Measurements from ENCODE around the gene CDPF1. TPM values are rescaled to one million over a fixed set of nuclear protein-coding genes. Genes with fewer than 3 reads are reported as not detected.

The CDPF1 gene
- total RNA-seq, 1 experiment from 2014 or later: 11.2 TPM

DNA sequence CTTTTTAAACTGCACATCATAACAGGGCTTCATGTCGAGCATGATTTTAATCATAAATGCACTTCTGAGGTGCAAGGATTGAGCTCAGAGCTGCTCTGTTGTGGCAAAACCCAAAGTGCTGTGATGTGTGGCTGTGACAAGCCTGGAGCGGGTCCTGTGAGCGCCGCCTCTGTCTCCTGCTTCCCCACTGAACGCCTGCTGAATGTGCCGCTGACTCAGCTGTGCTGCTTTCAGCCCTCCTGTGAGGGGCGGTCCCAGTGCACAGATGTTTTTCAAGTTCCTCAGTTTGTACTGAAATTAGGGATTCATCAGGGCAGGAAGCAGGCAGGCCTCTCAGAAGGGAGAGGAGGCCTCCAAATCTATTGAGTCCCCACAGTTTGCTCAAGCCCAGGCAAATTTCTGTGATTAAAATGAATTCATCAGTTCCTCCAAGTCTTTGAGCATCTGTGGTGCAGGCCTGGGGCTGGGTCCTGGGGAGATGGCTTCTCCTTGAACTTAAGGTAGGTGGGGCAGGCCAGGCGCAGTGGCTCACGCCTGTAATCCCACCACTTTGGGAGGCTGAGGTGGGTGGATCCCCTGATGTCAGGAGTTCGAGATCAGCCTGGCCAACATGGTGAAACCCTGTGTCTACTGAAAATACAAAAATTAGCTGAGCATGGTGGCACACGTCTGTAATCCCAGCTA, 43.6 kb upstream of the CDPF1 start:
- in situ Hi-C loops (cut with HindIII; ENCODE audit: low pct_unique_long_range_greater_than_20kb, low sequenced_read_pairs) (no loop called here), intact Hi-C loops (cut with micrococcal nuclease; ENCODE audit: unreplicated experiment) (no loop called here)
- ATAC-seq (no peak), DNase-seq (ENCODE audit: low read depth, low spot score) (no peak)
- Histone ChIP-seq H3K9me3 (ENCODE audit: control insufficient read depth, insufficient read depth, low read depth, low read length) (no peaks in the 10 kb centered on the region), H3K4me1 (ENCODE audit: control insufficient read depth, insufficient read depth, low read length) (no peaks in the 10 kb centered on the region; the same call in 1 of the 2 replicates), H3K36me3 (ENCODE audit: control insufficient read depth, insufficient read depth, low read length) (peaks cover 2% of the 10 kb centered on the region; the same call in 1 of the 2 replicates), H3K27ac (ENCODE audit: low read length) (no peak overlapping the region), H3K27me3 (ENCODE audit: control insufficient read depth, insufficient read depth, low read length) (no peaks in the 10 kb centered on the region), H3K4me3 (ENCODE audit: low read depth in 2 of 2, low read length in 2 of 2) (no peak overlapping the region)
- ChIA-PET POLR2A (no interaction called here), CTCF (no interaction called here)
- no peak for TF ChIP-seq SIN3A (IDR thresholded peaks at IDR 0.05; ENCODE audit: borderline replicate concordance, insufficient read depth, low read depth, low read length)
- TF ChIP-seq, protein P1, sequence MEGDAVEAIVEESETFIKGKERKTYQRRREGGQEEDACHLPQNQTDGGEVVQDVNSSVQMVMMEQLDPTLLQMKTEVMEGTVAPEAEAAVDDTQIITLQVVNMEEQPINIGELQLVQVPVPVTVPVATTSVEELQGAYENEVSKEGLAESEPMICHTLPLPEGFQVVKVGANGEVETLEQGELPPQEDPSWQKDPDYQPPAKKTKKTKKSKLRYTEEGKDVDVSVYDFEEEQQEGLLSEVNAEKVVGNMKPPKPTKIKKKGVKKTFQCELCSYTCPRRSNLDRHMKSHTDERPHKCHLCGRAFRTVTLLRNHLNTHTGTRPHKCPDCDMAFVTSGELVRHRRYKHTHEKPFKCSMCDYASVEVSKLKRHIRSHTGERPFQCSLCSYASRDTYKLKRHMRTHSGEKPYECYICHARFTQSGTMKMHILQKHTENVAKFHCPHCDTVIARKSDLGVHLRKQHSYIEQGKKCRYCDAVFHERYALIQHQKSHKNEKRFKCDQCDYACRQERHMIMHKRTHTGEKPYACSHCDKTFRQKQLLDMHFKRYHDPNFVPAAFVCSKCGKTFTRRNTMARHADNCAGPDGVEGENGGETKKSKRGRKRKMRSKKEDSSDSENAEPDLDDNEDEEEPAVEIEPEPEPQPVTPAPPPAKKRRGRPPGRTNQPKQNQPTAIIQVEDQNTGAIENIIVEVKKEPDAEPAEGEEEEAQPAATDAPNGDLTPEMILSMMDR (IDR thresholded peaks at IDR 0.05): no peak
- TF ChIP-seq, protein P2, sequence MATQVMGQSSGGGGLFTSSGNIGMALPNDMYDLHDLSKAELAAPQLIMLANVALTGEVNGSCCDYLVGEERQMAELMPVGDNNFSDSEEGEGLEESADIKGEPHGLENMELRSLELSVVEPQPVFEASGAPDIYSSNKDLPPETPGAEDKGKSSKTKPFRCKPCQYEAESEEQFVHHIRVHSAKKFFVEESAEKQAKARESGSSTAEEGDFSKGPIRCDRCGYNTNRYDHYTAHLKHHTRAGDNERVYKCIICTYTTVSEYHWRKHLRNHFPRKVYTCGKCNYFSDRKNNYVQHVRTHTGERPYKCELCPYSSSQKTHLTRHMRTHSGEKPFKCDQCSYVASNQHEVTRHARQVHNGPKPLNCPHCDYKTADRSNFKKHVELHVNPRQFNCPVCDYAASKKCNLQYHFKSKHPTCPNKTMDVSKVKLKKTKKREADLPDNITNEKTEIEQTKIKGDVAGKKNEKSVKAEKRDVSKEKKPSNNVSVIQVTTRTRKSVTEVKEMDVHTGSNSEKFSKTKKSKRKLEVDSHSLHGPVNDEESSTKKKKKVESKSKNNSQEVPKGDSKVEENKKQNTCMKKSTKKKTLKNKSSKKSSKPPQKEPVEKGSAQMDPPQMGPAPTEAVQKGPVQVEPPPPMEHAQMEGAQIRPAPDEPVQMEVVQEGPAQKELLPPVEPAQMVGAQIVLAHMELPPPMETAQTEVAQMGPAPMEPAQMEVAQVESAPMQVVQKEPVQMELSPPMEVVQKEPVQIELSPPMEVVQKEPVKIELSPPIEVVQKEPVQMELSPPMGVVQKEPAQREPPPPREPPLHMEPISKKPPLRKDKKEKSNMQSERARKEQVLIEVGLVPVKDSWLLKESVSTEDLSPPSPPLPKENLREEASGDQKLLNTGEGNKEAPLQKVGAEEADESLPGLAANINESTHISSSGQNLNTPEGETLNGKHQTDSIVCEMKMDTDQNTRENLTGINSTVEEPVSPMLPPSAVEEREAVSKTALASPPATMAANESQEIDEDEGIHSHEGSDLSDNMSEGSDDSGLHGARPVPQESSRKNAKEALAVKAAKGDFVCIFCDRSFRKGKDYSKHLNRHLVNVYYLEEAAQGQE (IDR thresholded peaks at IDR 0.05; ENCODE audit: insufficient read depth in 1 of 2, low read depth in 2 of 2, low read length in 1 of 2): no peak
- no peak for TF ChIP-seq TCF7L2 (IDR thresholded peaks at IDR 0.05; ENCODE audit: low read depth, low read length)
- TF ChIP-seq POLR2AphosphoS5 (IDR thresholded peaks at IDR 0.05; ENCODE audit: low read depth, low read length): no peak
- no TSS peak for BruUV-seq (replicated peaks)

DNA sequence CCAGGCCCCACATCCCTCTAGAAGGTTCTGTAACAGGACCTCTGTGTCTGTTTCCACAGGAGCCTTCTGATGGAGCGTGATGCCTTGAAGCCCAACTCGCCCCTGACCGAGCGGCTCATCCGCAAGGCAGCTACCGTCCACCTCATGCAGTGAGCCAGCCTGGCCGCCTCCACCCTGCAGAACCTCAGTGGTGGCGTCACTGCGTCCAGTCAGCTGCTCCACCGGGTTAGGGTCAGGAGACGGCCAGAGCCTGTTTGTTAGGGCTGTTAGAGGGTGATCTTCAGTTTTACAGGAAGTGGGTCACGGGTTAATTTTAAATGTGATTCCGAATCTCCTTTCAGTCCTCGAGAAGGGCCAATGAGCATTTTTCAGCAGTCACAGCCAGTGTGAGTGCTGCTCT, 42.6 kb upstream of the CDPF1 start:
- TF ChIP-seq POLR2AphosphoS5 (IDR thresholded peaks at IDR 0.05; ENCODE audit: low read depth, low read length): no peak
- H3K27me3 ChIP-seq (ENCODE audit: control insufficient read depth, insufficient read depth, low read length): no peaks in the 10 kb centered on the region
- no peak overlapping the region for H3K4me3 ChIP-seq (ENCODE audit: low read depth in 2 of 2, low read length in 2 of 2)
- no peak for DNase-seq (ENCODE audit: low read depth, low spot score)
- CTCF ChIA-PET: no interaction called here
- no TSS peak for BruUV-seq (replicated peaks)
- POLR2A ChIA-PET: no interaction called here
- peaks cover 2% of the 10 kb centered on the region; the same call in 1 of the 2 replicates for H3K36me3 ChIP-seq (ENCODE audit: control insufficient read depth, insufficient read depth, low read length)
- H3K9me3 ChIP-seq (ENCODE audit: control insufficient read depth, insufficient read depth, low read depth, low read length): no peaks in the 10 kb centered on the region
- H3K4me1 ChIP-seq (ENCODE audit: control insufficient read depth, insufficient read depth, low read length): no peaks in the 10 kb centered on the region; the same call in 1 of the 2 replicates
- intact Hi-C loops (cut with micrococcal nuclease; ENCODE audit: unreplicated experiment): no loop called here
- in situ Hi-C loops (cut with HindIII; ENCODE audit: low pct_unique_long_range_greater_than_20kb, low sequenced_read_pairs): no loop called here
- no peak overlapping the region for H3K27ac ChIP-seq (ENCODE audit: low read length)
- no peak for ATAC-seq

DNA sequence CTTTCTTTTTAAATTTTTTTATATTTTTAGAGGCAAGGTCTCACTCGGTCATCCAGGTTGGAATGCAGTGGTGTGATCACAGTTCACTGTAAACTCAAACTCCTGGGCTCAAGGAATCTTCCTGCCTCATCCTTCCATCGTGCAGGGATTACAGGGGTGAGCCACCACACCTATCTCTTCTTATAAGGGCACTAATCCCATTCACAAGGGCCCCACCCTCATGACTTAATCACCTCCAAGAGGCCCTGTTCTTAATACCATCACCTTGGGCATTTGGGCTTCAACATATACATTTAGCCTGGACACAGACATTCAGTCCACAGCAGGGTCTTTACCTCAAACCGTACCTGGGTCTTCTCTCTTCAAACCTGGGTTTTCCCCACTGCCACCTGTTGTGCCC, 42.1 kb upstream of the CDPF1 start:
- H3K27ac ChIP-seq (ENCODE audit: low read length): no peak overlapping the region
- ATAC-seq (no peak), DNase-seq (ENCODE audit: low read depth, low spot score) (no peak)
- no TSS peak for BruUV-seq (replicated peaks)
- no peaks in the 10 kb centered on the region for H3K27me3 ChIP-seq (ENCODE audit: control insufficient read depth, insufficient read depth, low read length)
- H3K9me3 ChIP-seq (ENCODE audit: control insufficient read depth, insufficient read depth, low read depth, low read length): no peaks in the 10 kb centered on the region
- in situ Hi-C loops (cut with HindIII; ENCODE audit: low pct_unique_long_range_greater_than_20kb, low sequenced_read_pairs) (no loop called here), intact Hi-C loops (cut with micrococcal nuclease; ENCODE audit: unreplicated experiment) (no loop called here)
- no peaks in the 10 kb centered on the region for H3K4me1 ChIP-seq (ENCODE audit: control insufficient read depth, insufficient read depth, low read length)
- ChIA-PET CTCF (no interaction called here), POLR2A (no interaction called here)
- TF ChIP-seq POLR2AphosphoS5 (IDR thresholded peaks at IDR 0.05; ENCODE audit: low read depth, low read length) (no peak), TCF7L2 (IDR thresholded peaks at IDR 0.05; ENCODE audit: low read depth, low read length) (no peak), SIN3A (IDR thresholded peaks at IDR 0.05; ENCODE audit: borderline replicate concordance, insufficient read depth, low read depth, low read length) (no peak)
- TF ChIP-seq, protein P2 (IDR thresholded peaks at IDR 0.05; ENCODE audit: insufficient read depth in 1 of 2, low read depth in 2 of 2, low read length in 1 of 2): no peak
- TF ChIP-seq, protein P1 (IDR thresholded peaks at IDR 0.05): no peak
- no peaks in the 10 kb centered on the region for H3K36me3 ChIP-seq (ENCODE audit: control insufficient read depth, insufficient read depth, low read length)
- H3K4me3 ChIP-seq (ENCODE audit: low read depth in 2 of 2, low read length in 2 of 2): no peak overlapping the region

Data from Panc1 (cell line).